Stimulated activated effector memory CD8-positive, alpha-beta T cell treated with anti-CD3 and anti-CD28 coated beads, Interleukin-12 subunit alpha, Interleukin-12 subunit beta, amount 100 ng/mL, for 72 hours (primary cell): ENCODE data around the gene FOXD4L6.
"Not testable (repeated sequence)": the region's sequence is repeated elsewhere in the genome, so short reads cannot be mapped to it uniquely, and the experiment has no call there.

Experiments
- ATAC-seq: fragments of 150-1000 bp; cut with Tn5 transposase; 2 replicates; pipeline ENCODE4 v1.10.0; 2021
- DNase-seq, 2 donors: peaks; one replicate each; pipeline ENCODE4 v3.0.0; 2021 to 2022; ENCODE audit warnings: low spot score in 2 of 2
- H3K27ac Mint-ChIP-seq: one replicate; pipeline ENCODE4 v1.8.0; 2022; ENCODE audit warnings: mild to moderate bottlenecking, mixed read lengths
- H3K36me3 Mint-ChIP-seq: one replicate; pipeline ENCODE4 v1.8.0; 2022; ENCODE audit warnings: mild to moderate bottlenecking, mixed read lengths
- H3K4me1 Mint-ChIP-seq: one replicate; pipeline ENCODE4 v1.8.0; 2022; ENCODE audit warnings: mixed read lengths
- H3K4me3 Mint-ChIP-seq: one replicate; pipeline ENCODE4 v1.8.0; 2022; ENCODE audit warnings: mild to moderate bottlenecking, mixed read lengths
- H3K9me3 Mint-ChIP-seq: one replicate; pipeline ENCODE4 v1.8.0; 2022; ENCODE audit warnings: mixed read lengths

FOXD4L6 gene

GRCh38 chr9:41086215-41086614, 42.3 kb downstream of the FOXD4L6 start:
- H3K4me3 Mint-ChIP-seq: not testable (repeated sequence)
- peak in 1 of 2 donors; percentile 12 for DNase-seq

GRCh38 chr9:41082358-41082757, 46.1 kb downstream of the FOXD4L6 start:
- not testable (repeated sequence) for H3K9me3 Mint-ChIP-seq, H3K4me1 Mint-ChIP-seq, DNase-seq, H3K27ac Mint-ChIP-seq, H3K4me3 Mint-ChIP-seq, H3K36me3 Mint-ChIP-seq, ATAC-seq

More at GRCh38 chr9:41086215-41086614, 42.3 kb downstream of the FOXD4L6 start:
- H3K27ac Mint-ChIP-seq, H3K4me1 Mint-ChIP-seq, H3K9me3 Mint-ChIP-seq, H3K36me3 Mint-ChIP-seq, ATAC-seq: not testable (repeated sequence)

- peaks cover 11% of the 10 kb centered on the region for H3K4me1 Mint-ChIP-seq
- H3K27ac Mint-ChIP-seq, DNase-seq, H3K36me3 Mint-ChIP-seq, H3K4me3 Mint-ChIP-seq, H3K9me3 Mint-ChIP-seq, ATAC-seq: not testable (repeated sequence)
These were observed 49.0 kb downstream of the FOXD4L6 start for GRCh38 chr9:41079464-41079863.

- H3K27ac Mint-ChIP-seq, H3K4me3 Mint-ChIP-seq, ATAC-seq, H3K36me3 Mint-ChIP-seq, H3K9me3 Mint-ChIP-seq, DNase-seq: not testable (repeated sequence)
- peaks cover 20% of the 10 kb centered on the region for H3K4me1 Mint-ChIP-seq
These were observed 50.9 kb downstream of the FOXD4L6 start for GRCh38 chr9:41077586-41077985.
